Measurements from ENCODE around the gene RPTOR. TPM values are rescaled to one million over a fixed set of nuclear protein-coding genes. Genes with fewer than 3 reads are reported as not detected.

The RPTOR gene
- total RNA-seq, 1 donor from 2014 or later: 53.7 TPM

DNA sequence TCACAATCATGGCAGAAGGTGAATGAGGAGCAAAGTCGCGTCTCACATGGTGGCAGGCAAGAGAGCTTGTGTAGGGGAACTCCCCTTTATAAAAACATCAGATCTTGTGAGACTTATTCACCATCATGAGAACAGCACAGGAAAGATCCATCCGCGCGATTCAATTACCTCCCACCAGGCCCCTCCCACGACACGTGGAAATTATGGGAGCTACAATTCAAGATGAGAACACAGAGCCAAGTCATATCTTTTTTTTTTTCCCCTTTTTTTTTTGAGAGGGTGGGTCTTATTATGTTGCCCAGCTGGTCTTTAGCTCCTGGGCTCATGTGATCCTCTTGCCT lies 60.0 kb downstream of the RPTOR start:
- Mint-ChIP-seq H3K36me3 (peaks cover 16% of the 10 kb centered on the region), H3K4me3 (no peak overlapping the region), H3K27me3 (ENCODE audit: low read depth) (no peaks in the 10 kb centered on the region), H3K27ac (no peak overlapping the region), H3K9me3 (peaks cover 18% of the 10 kb centered on the region), H3K4me1 (peaks cover 9% of the 10 kb centered on the region)
- no peak for DNase-seq (ENCODE audit: low spot score in 2 of 2, unreplicated experiment in 2 of 2)
- TF ChIP-seq, protein P1, sequence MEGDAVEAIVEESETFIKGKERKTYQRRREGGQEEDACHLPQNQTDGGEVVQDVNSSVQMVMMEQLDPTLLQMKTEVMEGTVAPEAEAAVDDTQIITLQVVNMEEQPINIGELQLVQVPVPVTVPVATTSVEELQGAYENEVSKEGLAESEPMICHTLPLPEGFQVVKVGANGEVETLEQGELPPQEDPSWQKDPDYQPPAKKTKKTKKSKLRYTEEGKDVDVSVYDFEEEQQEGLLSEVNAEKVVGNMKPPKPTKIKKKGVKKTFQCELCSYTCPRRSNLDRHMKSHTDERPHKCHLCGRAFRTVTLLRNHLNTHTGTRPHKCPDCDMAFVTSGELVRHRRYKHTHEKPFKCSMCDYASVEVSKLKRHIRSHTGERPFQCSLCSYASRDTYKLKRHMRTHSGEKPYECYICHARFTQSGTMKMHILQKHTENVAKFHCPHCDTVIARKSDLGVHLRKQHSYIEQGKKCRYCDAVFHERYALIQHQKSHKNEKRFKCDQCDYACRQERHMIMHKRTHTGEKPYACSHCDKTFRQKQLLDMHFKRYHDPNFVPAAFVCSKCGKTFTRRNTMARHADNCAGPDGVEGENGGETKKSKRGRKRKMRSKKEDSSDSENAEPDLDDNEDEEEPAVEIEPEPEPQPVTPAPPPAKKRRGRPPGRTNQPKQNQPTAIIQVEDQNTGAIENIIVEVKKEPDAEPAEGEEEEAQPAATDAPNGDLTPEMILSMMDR (IDR thresholded peaks at IDR 0.05; ENCODE audit: unreplicated experiment): no peak

DNA sequence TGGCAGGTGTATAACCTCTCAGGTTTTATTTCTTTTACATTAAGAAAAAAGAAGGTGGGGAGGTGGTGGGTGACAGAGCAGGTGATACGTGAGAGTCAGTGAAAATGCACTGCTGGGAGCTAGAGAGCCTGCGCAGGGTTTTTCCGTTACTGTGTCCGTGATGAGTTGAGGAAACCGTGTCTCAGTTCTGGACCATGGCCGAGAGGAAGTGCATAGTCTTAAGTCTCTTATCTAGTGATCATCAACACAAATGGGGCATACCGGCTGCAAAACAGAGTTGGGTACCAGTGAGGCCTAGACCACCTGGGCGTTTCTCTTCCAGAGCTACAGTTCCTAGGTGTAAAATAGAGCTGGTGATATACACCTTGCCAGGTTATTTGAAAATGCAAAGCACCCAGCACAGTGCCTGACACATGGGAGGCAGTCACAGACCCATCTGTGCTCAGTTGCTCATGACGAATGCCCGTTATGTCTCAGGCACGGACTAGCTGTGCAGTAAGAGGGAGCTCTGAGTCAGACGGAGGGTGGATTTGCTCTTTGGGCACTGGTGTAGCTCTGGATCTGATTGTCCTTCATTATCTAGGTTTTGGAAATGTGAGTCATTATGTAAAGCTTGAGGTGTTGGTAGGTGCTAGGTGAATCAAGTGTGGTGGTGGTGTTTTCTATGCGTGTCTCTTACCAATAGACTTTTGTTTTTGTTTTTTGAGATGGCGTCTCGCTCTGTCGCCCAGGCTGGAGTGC lies 60.9 kb downstream of the RPTOR start:
- TF ChIP-seq, protein P1 (IDR thresholded peaks at IDR 0.05; ENCODE audit: unreplicated experiment): no peak
- Mint-ChIP-seq H3K36me3 (peaks cover 10% of the 10 kb centered on the region), H3K27me3 (ENCODE audit: low read depth) (no peaks in the 10 kb centered on the region), H3K4me3 (no peak overlapping the region), H3K9me3 (peaks cover 18% of the 10 kb centered on the region), H3K4me1 (peaks cover under 1% of the 10 kb centered on the region), H3K27ac (no peak overlapping the region)
- DNase-seq (ENCODE audit: low spot score in 2 of 2, unreplicated experiment in 2 of 2): no peak

DNA sequence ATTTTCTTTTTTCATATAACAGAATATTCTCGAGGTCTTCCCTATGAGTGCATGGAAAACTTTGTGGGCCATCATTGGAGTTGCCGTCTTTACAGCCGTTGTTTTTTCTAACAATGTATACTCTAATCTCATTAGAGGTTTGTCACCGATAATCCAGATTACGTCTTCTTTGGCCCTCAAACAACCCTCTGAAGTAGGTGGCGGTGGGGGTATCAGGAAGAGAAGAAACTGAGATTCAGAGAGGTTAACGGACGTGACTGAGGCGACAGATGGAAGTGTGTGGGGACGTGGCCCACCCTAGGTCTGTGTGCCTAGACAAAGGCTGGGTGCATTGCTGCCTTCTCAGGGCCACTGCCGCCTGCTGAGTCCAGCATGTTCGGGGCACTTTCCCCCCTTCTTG lies 63.7 kb downstream of the RPTOR start:
- Mint-ChIP-seq H3K36me3 (no peaks in the 10 kb centered on the region), H3K9me3 (peaks cover 9% of the 10 kb centered on the region), H3K4me3 (no peak overlapping the region), H3K27ac (no peak overlapping the region), H3K4me1 (peaks cover under 1% of the 10 kb centered on the region), H3K27me3 (ENCODE audit: low read depth) (no peaks in the 10 kb centered on the region)
- no peak for DNase-seq (ENCODE audit: low spot score in 2 of 2, unreplicated experiment in 2 of 2)
- TF ChIP-seq, protein P1 (IDR thresholded peaks at IDR 0.05; ENCODE audit: unreplicated experiment): no peak

DNA sequence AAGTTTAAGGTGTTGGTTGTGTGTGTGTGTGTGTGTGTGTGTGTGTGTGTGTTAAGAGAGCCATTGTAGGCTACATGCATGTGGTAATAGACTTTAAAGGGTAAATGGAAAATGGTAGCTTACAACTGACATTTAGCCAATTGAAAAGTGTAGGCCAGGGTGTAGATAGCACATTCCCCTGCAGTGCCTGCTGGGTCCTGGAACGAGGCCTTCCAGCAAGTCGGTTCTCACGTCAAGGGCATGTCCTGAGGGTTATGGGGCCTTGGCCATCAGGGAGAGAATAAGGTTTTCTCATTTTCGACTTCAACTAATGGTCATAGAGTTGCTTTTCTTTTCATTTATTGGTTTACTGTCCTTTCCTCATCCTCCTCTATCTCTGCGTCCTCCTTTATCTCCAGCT lies 65.1 kb downstream of the RPTOR start:
- TF ChIP-seq, protein P1 (IDR thresholded peaks at IDR 0.05; ENCODE audit: unreplicated experiment): no peak
- DNase-seq (ENCODE audit: low spot score in 2 of 2, unreplicated experiment in 2 of 2): no peak
- no peak overlapping the region for H3K4me3 Mint-ChIP-seq
- no peaks in the 10 kb centered on the region for H3K9me3 Mint-ChIP-seq
- no peak overlapping the region for H3K27ac Mint-ChIP-seq
- no peaks in the 10 kb centered on the region for H3K27me3 Mint-ChIP-seq (ENCODE audit: low read depth)
- H3K36me3 Mint-ChIP-seq: no peaks in the 10 kb centered on the region
- H3K4me1 Mint-ChIP-seq: peaks cover 8% of the 10 kb centered on the region

DNA sequence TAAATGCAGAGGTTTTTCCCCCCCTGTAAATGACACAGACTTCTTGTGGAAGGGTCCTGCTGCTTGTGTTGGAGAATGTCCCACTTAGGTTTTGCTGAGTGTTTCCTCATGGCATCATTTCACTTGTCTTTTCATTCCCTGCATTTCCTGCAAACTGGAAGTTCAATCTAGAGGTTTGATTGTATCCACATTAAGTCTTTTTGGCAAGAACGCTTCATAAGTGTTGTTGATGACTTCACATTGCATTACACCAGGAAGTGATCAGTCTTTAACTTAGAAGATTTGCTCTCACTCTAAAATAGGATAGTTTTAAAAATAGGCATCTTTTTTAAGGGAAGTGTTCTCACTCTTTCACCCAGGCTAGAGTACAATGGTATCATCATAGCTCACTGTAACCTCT lies 67.2 kb downstream of the RPTOR start:
- H3K9me3 Mint-ChIP-seq: no peaks in the 10 kb centered on the region
- DNase-seq (ENCODE audit: low spot score in 2 of 2, unreplicated experiment in 2 of 2): no peak
- no peak overlapping the region for H3K27ac Mint-ChIP-seq
- TF ChIP-seq, protein P1 (IDR thresholded peaks at IDR 0.05; ENCODE audit: unreplicated experiment): no peak
- no peaks in the 10 kb centered on the region for H3K36me3 Mint-ChIP-seq
- no peaks in the 10 kb centered on the region for H3K27me3 Mint-ChIP-seq (ENCODE audit: low read depth)
- H3K4me3 Mint-ChIP-seq: no peak overlapping the region
- peaks cover 10% of the 10 kb centered on the region for H3K4me1 Mint-ChIP-seq

All from mesothelial cell of epicardium (in vitro differentiated cells).